Measurements from ENCODE around the gene PSMD3. TPM values are rescaled to one million over a fixed set of nuclear protein-coding genes. Genes with fewer than 3 reads are reported as not detected.
A peak's percentile ranks its signal among the peaks of the same experiment; 100 is the strongest.

PSMD3 gene
- total RNA-seq, 6 donors from 2014 or later = 55.5 to 117 (median 78.8) TPM

GRCh38 chr17:39979016-39979670 lies 1.5 kb upstream of the PSMD3 start:
- no peak for DNase-seq
- H3K4me1 ChIP-seq = peaks cover 19 to 31% (median 25%) of the 10 kb centered on the region in 4 donors
- peaks cover under 1 to 6% (median 3%) of the 10 kb centered on the region in 4 donors for H3K36me3 ChIP-seq
- ATAC-seq (ENCODE audit: low FRiP score in 2 of 2) = peak in 1 of 2 donors; percentile 29
- no peak overlapping the region for H3K27ac ChIP-seq
- TF ChIP-seq POLR2A (IDR thresholded peaks at IDR 0.05) = no peak
- no peaks in the 10 kb centered on the region for H3K9me3 ChIP-seq
- H3K27me3 ChIP-seq = no peaks in the 10 kb centered on the region
- no peak overlapping the region for H3K4me3 ChIP-seq
- WGBS, 2 donors = 76 to 79% methylated on average over 5 of the region's 5 CpGs

GRCh38 chr17:39979893-39980350 lies 685 bp upstream of the PSMD3 start:
- DNase-seq (no peak), ATAC-seq (ENCODE audit: low FRiP score in 2 of 2) (peak; percentile 47 to 53)
- 1 to 2% methylated on average over 10 of the region's 10 CpGs for WGBS, 2 donors
- H3K9me3 ChIP-seq = no peaks in the 10 kb centered on the region
- H3K4me1 ChIP-seq = peaks cover 19 to 31% (median 25%) of the 10 kb centered on the region in 4 donors
- H3K27me3 ChIP-seq = no peaks in the 10 kb centered on the region
- no peak for TF ChIP-seq POLR2A (IDR thresholded peaks at IDR 0.05)
- no peak for TF ChIP-seq EP300 (IDR thresholded peaks at IDR 0.05)
- no peak for TF ChIP-seq CTCF (IDR thresholded peaks at IDR 0.05)
- no peak for TF ChIP-seq POLR2AphosphoS5 (IDR thresholded peaks at IDR 0.05)
- H3K4me3 ChIP-seq = peak overlapping the region; percentile 47 to 100 (median 94)
- peaks cover 4 to 14% (median 11%) of the 10 kb centered on the region in 4 donors for H3K36me3 ChIP-seq
- H3K27ac ChIP-seq = peak overlapping the region; percentile 94 to 99 (median 96)

- no peak for TF ChIP-seq POLR2A (IDR thresholded peaks at IDR 0.05)
- no peak for TF ChIP-seq EP300 (IDR thresholded peaks at IDR 0.05)
- no peak for TF ChIP-seq CTCF (IDR thresholded peaks at IDR 0.05)
- no peak for TF ChIP-seq POLR2AphosphoS5 (IDR thresholded peaks at IDR 0.05)
- WGBS, 2 donors = 0 to 1% methylated on average over 8 to 14 of the region's 15 CpGs
- Histone ChIP-seq H3K36me3 (peaks cover 16 to 27% (median 24%) of the 10 kb centered on the region in 4 donors), H3K9me3 (no peaks in the 10 kb centered on the region), H3K27ac (peak overlapping the region; percentile 94 to 99 (median 96)), H3K4me1 (peaks cover 19 to 31% (median 25%) of the 10 kb centered on the region in 4 donors), H3K27me3 (no peaks in the 10 kb centered on the region), H3K4me3 (peak overlapping the region; percentile 92 to 100 (median 94))
- DNase-seq (no peak), ATAC-seq (ENCODE audit: low FRiP score in 2 of 2) (peak in 1 of 2 donors; percentile 0)
Measured at GRCh38 chr17:39981207-39981741, 667 bp downstream of the PSMD3 start.

GRCh38 chr17:39981766-39982375 lies 1.3 kb downstream of the PSMD3 start:
- peaks cover 19 to 31% (median 25%) of the 10 kb centered on the region in 4 donors for H3K4me1 ChIP-seq
- H3K27ac ChIP-seq = peak overlapping the region in 2 of 4 donors; percentile 94 to 97
- peaks cover 21 to 33% (median 30%) of the 10 kb centered on the region in 4 donors for H3K36me3 ChIP-seq
- DNase-seq (no peak), ATAC-seq (ENCODE audit: low FRiP score in 2 of 2) (no peak)
- no peaks in the 10 kb centered on the region for H3K9me3 ChIP-seq
- H3K27me3 ChIP-seq = no peaks in the 10 kb centered on the region
- 11 to 19% methylated on average over 7 of the region's 7 CpGs for WGBS, 2 donors
- H3K4me3 ChIP-seq = peak overlapping the region; percentile 92 to 100 (median 94)
- TF ChIP-seq POLR2A (IDR thresholded peaks at IDR 0.05) (no peak), POLR2AphosphoS5 (IDR thresholded peaks at IDR 0.05) (no peak), EP300 (IDR thresholded peaks at IDR 0.05) (no peak), CTCF (IDR thresholded peaks at IDR 0.05) (no peak)

GRCh38 chr17:39988206-39988810 lies 7.7 kb downstream of the PSMD3 start:
- 87 to 89% methylated on average over 11 of the region's 11 CpGs for WGBS, 2 donors
- Histone ChIP-seq H3K27ac (no peak overlapping the region), H3K4me1 (peaks cover 0 to 2% (median 0%) of the 10 kb centered on the region in 4 donors), H3K9me3 (no peaks in the 10 kb centered on the region), H3K36me3 (peaks cover 78 to 97% (median 93%) of the 10 kb centered on the region in 4 donors), H3K27me3 (no peaks in the 10 kb centered on the region), H3K4me3 (no peak overlapping the region)
- DNase-seq = no peak
- no peak for ATAC-seq (ENCODE audit: low FRiP score in 2 of 2)
- TF ChIP-seq POLR2AphosphoS5 (IDR thresholded peaks at IDR 0.05) (no peak), POLR2A (IDR thresholded peaks at IDR 0.05) (no peak), CTCF (IDR thresholded peaks at IDR 0.05) (no peak), EP300 (IDR thresholded peaks at IDR 0.05) (no peak)

All from upper lobe of left lung (tissue), 6 donors.